Epithelial cell of esophagus (primary cell): ENCODE results near the gene NR6A1.

Experiments
- DNase-seq: peaks from one replicate; pipeline ENCODE4 v3.0.0; 2010; ENCODE audit warnings: low read depth
- H3K4me3 ChIP-seq: 2 replicates; pipeline ENCODE4 v1.5.1; 2011; ENCODE audit warnings: mild to moderate bottlenecking, low read length, control low read depth
- CTCF ChIP-seq: IDR thresholded peaks from 2 replicates; pipeline ENCODE4 v1.5.1; 2011; ENCODE audit warnings: low read depth, mild to moderate bottlenecking, low read length, control low read depth, inconsistent platforms; ENCODE audit not compliant: insufficient read depth; ENCODE audit errors: missing control alignments

Gene NR6A1

GRCh38 chr9:124652615-124653393, 118.3 kb downstream of the NR6A1 start:
- H3K4me3 ChIP-seq: no peak overlapping the region
- peak; percentile 98 for DNase-seq
- TF ChIP-seq CTCF: no peak

GRCh38 chr9:124652203-124652602, 118.9 kb downstream of the NR6A1 start:
- no peak overlapping the region for H3K4me3 ChIP-seq
- no peak for TF ChIP-seq CTCF
- DNase-seq: no peak

GRCh38 chr9:124645274-124645673, 125.8 kb downstream of the NR6A1 start:
- H3K4me3 ChIP-seq: no peak overlapping the region
- no peak for DNase-seq
- no peak for TF ChIP-seq CTCF

- no peak for TF ChIP-seq CTCF
- no peak overlapping the region for H3K4me3 ChIP-seq
- no peak for DNase-seq
These were observed 131.5 kb downstream of the NR6A1 start for GRCh38 chr9:124639637-124640036.

GRCh38 chr9:124635285-124635684, 135.8 kb downstream of the NR6A1 start:
- DNase-seq: no peak
- TF ChIP-seq CTCF: no peak
- no peak overlapping the region for H3K4me3 ChIP-seq

- H3K4me3 ChIP-seq: no peak overlapping the region
- DNase-seq: no peak
- no peak for TF ChIP-seq CTCF
These were observed 139.0 kb downstream of the NR6A1 start for GRCh38 chr9:124632077-124632621.

GRCh38 chr9:124631326-124631725, 139.8 kb downstream of the NR6A1 start:
- no peak for DNase-seq
- TF ChIP-seq CTCF: no peak
- H3K4me3 ChIP-seq: no peak overlapping the region
